HG02938 (cell line): Measurements from ENCODE around the gene PROKR1.
"Not testable (repeated sequence)": the region's sequence is repeated elsewhere in the genome, so short reads cannot be mapped to it uniquely, and the experiment has no call there.

Experiments used
- ATAC-seq: cut with Tn5 transposase; IDR thresholded peaks from one replicate; pipeline ENCODE4 v1.9.1; 2021; ENCODE audit warnings: mild to moderate bottlenecking, moderate library complexity; ENCODE audit not compliant: unreplicated experiment

PROKR1 gene

GRCh38 chr2:68643011-68643873 lies at the start of gene PROKR1:
Gene PROKR1 (plus strand): TSS chr2:68643579. CDS start chr2:68645822, 2,243 bp downstream.
- no peak for ATAC-seq

GRCh38 chr2:68594041-68594440 lies 49.3 kb upstream of the PROKR1 start:
- no peak for ATAC-seq

DNA sequence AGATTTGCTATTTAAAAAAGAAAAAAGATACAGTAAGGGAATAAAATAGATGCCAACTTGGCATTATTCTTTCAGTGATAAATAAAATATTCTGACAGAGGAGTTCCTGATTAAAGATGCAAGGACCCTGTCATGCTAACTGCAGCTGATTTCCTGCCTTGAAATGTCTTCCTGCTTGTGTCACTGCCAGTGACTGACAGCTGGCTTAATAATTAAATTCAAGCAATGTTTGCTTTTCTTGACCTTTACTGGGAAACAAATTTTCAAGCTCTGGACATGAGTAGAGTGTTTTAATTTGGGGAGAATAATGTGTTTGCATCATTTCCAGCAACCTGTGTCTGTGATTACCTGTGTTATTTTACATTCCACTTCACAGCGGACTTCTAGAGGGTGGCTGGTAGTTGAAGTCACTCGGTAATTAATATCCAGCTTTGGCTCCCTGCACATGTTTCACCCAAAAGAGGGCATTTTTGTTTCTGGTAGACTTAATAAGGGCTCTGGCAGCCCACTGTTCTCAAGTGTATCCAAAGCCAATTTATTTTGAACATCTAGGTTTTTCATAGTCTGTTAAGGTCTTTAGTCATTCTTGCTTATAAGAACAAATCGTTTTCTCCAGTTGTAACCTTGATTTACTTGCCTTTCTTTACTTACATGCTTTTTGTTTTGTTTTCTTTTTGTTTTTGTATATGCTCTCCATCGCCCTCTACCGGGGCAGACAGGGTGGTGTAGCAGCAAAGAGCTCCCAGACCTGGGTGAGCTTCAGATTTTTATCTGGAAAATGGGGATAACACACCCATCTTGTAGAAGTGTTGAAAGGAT lies 48.5 kb upstream of the PROKR1 start:
- peak; percentile 64 for ATAC-seq

DNA sequence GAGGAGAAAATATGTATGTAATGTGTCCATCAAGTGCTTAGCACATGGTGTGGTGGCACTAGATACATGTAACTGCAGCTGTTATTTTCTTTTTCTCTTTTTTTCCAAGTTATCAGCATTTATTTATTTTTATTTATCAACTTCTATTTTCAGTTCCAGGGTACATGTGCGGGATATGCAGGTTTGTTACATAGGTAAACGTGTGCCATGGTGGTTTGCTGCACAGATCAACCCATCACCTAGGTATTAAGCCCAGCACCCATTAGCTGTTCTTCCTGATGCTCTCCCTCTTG lies 47.9 kb upstream of the PROKR1 start:
- ATAC-seq = not testable (repeated sequence)

DNA sequence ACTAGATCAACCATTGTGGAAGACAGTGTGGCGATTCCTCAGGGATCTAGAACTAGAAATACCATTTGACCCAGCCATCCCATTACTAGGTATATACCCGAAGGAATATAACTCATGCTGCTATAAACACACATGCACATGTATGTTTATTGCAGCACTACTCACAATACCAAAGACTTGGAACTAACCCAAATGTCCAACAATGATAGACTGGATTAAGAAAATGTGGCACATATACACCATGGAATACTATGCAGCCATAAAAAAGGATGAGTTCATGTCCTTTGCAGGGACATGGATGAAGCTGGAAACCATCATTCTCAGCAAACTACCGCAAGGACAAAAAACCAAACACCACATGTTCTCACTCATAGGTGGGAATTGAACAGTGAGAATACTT lies 42.9 kb upstream of the PROKR1 start:
- not testable (repeated sequence) for ATAC-seq

GRCh38 chr2:68603059-68603458 lies 40.3 kb upstream of the PROKR1 start:
- ATAC-seq = no peak

DNA sequence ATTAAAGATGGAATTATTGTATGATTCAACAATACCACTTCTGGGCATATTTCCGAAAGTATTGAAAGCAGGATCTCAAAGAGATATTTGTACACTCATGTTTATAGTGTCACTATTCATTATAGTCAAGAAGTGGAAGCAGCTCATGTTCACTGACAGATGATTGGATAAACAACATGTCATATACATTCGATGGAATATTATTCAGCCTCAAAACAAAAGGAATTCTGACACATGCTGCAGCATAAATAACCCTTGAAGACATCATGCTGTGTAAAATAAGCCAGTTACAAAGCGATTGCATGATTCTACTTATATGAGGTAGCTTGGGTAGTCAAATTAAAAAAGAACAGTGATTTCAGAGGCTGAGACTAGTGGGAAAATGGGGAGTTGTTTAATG lies 39.3 kb upstream of the PROKR1 start:
- ATAC-seq = no peak

DNA sequence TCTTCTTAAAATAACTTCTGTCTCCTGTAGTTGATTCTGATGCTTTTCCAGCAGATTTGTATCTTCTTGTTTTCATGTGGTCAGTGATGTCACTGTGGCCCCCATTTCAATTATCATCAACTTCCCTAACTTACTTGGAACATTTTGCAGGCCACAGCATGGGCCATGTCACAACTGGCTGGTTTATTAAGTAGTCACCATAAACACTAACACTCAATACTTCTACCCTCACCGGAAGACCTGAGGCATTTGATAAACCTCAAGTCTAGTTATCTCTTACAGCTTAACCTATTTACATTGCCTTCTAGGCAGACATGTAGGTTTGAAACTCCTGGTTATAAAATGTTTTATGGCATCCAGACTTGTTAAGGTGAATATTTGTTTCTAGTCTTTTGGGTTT lies 37.4 kb upstream of the PROKR1 start:
- no peak for ATAC-seq

DNA sequence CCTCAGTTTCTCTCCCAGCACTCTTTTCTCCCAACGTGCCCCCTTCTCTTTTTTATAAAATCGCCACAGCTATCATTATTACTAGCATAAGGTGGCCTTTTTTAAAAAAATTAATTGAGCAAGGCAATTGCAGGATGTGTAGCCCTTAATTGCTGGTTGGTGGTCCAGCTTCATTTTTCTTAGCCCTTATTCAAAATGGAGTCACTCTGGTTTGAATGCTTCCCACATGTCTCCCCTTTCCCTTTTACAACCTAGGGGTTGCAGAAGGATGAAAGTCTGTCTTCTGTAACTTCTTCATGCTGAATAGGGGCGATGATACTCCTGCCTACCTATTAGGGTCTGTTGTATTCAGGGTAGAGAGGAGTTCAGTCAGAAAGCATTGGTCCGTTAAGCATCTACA lies 36.6 kb upstream of the PROKR1 start:
- ATAC-seq = no peak

DNA sequence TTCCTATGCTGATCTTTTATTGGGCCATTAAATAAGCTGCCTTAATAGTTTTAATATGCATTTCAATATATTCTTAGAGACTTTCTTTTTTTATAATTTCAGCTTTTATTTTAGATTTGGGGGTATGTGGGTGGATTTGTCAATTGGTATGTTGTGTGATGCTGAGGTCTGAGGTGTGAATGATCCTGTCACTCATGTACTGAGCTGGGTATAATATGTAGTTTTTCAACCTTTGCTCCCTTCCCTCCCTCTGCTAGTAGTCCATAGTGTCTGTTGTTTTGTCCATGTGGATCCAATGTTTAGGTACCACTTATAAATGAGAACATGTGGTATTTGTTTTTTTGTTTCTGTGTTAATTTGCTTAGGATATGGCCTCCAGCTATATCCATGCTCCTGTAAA lies 35.5 kb upstream of the PROKR1 start:
- ATAC-seq = no peak

GRCh38 chr2:68612765-68613519 lies 30.4 kb upstream of the PROKR1 start:
- no peak for ATAC-seq

DNA sequence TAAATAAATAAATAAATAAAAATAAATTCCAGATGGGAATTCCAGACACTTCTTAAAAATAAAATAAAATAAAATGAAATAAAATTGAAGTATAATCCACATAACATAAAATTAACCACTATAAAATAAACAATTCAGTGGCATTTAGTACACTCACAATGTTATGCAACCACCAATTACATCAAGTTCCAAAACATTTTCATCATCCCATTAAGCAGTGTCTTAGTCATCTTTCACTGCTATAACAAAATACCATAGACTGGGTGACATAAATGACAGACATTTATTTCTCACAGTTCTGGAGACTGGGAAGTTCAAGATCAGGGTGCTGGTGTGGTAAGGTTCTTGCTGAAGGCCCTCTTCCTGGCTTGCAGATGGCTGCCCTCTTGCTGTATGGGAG lies 22.6 kb upstream of the PROKR1 start:
- no peak for ATAC-seq

DNA sequence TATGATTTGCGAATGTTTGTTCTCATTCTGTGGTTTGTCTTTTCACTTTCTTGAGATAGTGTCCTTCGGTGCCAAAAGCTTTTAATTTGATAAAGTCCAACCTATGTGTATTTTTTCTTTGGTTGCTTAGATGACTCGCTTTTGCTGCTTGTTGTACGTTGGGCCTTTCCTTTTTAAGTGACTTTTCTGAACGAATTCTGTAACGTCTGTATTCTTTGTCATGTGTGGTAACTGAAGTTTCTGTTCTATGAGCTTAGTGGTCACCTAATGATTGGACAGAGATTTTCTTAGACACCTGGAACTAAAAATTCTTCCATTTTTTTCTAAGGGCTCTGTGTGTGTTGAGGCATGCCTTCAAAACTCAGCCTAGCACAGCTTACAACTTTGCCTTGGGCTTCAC lies 19.6 kb upstream of the PROKR1 start:
- ATAC-seq = no peak

DNA sequence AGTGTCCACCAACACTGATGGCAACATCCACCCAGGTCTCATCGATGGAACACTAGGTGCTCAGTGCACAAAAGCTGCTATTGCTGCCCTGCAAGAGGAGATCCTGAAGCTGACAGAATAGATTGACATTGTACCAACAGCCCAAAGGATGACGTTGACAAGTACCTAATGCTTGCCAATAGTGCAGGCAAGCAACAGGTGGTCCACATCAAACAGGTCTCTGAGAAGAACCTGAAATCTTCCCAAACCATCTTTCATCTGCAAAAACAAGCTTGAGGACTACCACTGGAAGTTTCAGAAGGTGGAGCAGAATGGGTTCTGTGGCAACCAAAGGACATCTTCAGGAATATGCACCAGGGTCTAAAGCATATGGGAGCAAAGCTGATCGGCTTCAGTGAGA lies 15.8 kb upstream of the PROKR1 start:
- ATAC-seq = no peak

DNA sequence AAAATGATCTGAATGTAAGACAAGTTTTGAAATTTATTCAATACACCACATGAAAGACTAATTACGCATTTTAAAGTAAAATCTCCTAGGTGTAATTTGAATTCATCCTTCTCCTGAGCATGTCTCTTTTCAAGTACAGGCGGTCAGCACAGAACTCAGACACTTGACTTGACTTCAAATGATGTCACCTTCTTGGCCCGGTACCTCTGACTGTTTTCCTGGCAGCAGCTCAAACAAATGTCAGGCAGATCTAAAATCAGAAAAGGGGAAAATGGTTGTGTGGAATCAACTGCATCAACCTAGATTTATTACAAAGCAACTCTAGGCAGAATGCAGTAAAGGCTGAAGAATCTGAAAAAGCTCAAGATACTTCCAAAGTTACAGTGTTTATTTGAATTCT lies 11.4 kb upstream of the PROKR1 start:
- no peak for ATAC-seq

DNA sequence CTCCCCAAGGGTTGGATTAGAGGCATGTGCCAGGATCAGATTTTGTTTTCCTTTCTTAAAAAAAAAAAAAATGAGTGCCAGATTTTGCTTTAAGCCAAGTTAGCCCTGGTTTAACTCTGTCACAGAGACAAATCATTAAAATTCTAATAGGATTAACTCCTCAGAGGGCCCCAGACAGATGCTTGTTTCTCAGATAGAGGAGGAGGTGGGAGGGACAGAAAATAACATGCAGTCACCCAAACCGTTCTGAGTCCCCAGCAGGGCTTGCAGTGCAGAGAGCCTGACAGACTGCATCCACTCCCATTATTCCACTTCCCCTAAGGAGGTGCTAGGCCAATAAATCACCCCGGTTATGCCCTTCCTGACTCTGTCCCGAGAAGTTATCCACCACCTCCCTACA lies 6.3 kb upstream of the PROKR1 start:
- ATAC-seq = no peak

DNA sequence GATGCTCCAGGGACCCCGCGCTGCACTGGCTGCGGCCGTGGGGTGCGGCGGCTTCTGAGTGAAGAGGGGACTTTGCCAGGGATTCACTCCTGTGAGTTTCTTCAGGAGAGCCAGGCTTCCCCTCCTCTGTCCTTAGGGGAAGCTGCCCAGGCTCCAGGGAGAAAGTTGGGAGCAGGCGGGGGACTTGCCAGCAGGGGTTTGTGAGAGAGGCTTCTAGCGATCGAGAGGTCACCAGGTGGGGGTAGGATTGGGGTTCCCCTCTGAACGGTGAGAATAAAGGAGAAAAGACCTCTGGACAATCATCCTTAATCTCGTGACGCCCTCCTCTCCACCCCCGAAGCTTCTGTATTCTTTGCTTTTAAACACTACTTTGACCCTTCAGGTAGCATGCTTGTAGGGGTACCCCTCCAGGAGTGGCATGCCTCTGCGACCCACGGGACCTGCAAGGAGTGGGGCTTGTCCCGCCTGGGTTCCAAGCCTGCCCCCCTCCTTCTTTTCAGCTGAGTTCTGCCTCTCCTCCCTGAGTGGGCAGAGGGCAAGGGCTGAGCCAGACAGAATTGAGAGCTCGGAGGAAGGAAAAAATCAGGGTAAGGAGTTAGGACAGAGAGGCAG lies 601 bp downstream of the PROKR1 start:
- no peak for ATAC-seq

DNA sequence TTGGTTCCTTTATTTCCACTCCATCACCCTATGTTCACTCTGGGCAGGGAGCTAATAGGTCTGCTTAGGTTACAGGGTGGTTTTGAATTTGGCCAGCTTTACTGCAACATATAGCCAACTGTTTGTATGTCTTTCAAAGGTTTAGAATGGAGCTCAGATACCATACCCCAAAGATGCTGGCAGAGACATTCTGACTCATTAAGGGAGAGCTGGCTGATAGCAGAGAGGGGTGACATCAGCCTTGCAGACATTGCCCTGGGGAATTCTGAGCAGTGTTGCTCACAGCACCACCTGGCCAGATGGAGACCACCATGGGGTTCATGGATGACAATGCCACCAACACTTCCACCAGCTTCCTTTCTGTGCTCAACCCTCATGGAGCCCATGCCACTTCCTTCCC lies 2.1 kb downstream of the PROKR1 start:
- ATAC-seq = no peak

DNA sequence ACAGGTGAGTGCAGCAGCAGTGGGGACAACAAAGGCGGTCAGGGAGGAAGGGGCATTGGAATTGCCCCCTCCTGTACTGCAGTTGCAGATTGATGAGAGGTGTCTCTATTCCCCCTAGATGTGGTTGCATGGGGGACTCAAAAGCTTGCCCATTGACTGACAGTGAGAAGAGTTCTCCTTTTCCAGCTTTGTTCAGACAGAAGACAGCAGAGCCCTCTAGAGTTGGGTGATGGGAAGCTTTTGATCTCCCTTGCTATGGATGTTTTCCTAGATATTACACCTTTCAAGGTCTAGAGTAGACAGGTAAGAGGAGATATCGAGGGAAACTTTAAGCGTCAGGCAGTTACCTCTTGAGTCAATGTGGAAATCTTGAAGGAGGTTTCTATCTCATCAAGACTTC lies 2.9 kb downstream of the PROKR1 start:
- ATAC-seq = no peak

DNA sequence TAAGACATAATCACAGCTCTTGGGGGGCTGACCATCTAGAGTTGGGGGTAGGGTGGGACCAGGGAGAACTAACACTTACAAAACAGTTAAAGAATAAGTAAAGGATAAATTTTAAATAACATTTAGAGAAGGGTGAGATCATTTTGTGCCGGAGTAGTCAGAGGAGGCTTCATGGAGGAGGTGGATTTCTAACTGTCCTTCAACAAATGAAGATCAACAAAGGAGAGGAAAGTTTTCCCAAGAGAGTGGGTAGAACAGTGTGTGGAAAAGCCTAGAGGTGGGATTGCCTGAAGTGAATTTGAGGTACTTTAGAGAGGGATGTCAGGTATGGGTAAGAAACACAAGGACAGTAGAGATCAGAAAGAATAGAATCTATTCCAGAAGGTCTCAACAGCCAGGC lies 7.3 kb downstream of the PROKR1 start:
- ATAC-seq = no peak

- no peak for ATAC-seq
Observed at GRCh38 chr2:68653034-68653433, 9.7 kb downstream of the PROKR1 start.
